GM19455 (cell line): Measurements from ENCODE around the gene PTPN12.
"Not testable (repeated sequence)": the region's sequence is repeated elsewhere in the genome, so short reads cannot be mapped to it uniquely, and the experiment has no call there.

ENCODE experiments used
- ATAC-seq: cut with Tn5 transposase; IDR thresholded peaks from one replicate; pipeline ENCODE4 v1.9.1; 2021; ENCODE audit not compliant: unreplicated experiment

PTPN12 gene

GRCh38 chr7:77537136-77537777 lies at the start of gene PTPN12:
Gene PTPN12 (plus strand): TSS chr7:77537295. CDS start chr7:77537547, 252 bp downstream.
- peak; percentile 30 for ATAC-seq

DNA sequence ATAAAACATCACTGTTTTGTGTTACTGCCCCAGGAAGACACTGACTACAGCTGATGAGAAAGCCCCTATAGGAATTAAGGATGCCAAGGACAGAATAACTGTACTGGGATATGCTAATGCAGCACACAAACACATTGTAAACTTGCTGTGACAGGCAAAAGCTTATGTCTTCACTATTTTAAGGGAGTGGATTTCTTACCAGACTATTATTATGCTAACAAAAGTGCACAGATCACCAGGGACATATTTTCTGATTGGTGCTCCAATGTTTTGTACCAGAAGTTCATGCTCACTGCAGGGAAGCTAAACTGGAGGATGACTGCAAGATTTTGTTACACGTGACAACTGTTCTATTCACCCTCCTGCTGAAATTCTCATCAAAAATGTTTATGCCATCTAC lies 48.1 kb upstream of the PTPN12 start:
- ATAC-seq = no peak

GRCh38 chr7:77497079-77497478 lies 40.0 kb upstream of the PTPN12 start:
- ATAC-seq = no peak

DNA sequence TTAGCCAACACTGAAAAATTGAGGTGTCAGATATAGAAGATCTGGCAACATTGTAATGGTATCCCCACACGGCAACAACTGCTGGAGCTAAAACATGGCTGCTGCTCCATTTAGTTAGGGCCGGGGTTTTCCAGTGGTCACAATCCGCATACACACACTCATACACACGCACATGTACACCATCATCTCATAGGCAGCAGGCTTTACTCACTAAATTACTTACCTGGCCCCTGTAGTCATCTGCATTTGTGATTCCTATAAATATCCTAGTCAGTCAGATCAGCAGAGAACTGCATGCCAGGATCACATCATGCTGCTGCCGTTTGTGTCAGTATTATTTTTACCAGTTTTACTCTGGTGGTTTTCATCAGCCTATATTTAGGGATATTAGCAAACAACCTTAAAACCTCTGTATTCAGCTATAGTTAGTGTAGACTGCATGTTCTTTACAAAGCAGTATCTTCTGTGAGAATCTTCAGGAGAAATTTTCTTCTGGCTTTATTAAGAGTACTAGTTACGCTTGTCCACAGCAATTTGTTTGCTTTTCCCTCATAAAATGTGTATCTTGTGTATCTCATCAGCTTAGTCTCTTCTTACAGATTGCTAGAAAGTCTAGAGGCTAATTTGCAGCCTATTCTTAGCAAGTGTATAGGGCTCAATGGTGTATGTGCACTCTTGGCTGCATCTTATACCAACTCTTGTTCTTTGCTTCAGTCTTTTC lies 38.3 kb upstream of the PTPN12 start:
- ATAC-seq = peak; percentile 82

- no peak for ATAC-seq
These were observed 35.9 kb upstream of the PTPN12 start for GRCh38 chr7:77501192-77501515.

GRCh38 chr7:77504951-77505350 lies 32.1 kb upstream of the PTPN12 start:
- no peak for ATAC-seq

DNA sequence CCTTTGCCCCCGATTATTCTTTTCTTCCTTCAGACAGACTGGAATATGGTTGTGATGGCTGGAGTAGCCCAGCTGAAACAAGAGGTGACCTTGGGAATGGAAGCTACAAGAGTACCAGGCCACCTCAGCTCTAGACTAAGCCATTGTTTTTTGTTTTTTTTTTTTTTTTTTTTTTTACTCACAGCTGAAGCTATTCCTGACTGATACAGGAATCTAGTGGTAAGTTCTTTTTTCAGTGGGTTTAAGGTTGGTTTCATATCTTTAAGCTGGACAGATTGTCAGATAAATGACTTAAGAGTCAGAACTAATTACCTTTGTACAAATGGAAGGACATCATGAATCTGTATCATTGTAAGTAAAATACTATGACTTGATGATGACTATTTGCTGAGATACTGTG lies 30.2 kb upstream of the PTPN12 start:
- no peak for ATAC-seq

- ATAC-seq = not testable (repeated sequence)
These were observed 24.0 kb upstream of the PTPN12 start for GRCh38 chr7:77513002-77513670.

DNA sequence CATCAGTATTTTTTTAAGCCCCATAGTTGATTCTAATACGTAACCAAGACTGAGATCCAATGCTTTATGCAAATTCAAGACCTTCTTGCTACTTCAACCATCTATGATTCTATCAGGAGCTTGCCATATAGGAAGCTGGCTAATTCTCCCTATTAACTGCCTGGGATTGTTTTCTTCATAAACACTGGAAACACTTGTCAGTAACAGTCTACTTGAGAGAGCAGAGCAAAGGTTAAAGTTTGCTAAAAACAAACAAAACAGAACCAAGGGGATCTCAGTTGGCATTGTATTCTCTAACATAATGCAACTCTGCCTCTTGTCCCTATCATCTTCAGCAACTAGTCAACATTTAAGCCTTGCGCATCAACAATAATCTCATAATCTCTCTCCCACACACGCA lies 21.0 kb upstream of the PTPN12 start:
- ATAC-seq = no peak

- no peak for ATAC-seq
These were observed 16.8 kb upstream of the PTPN12 start for GRCh38 chr7:77520261-77520660.

- not testable (repeated sequence) for ATAC-seq
These were observed 15.6 kb upstream of the PTPN12 start for GRCh38 chr7:77521537-77521936.

GRCh38 chr7:77524731-77525130 lies 12.4 kb upstream of the PTPN12 start:
- ATAC-seq = no peak

- ATAC-seq = no peak
These were observed 11.9 kb upstream of the PTPN12 start for GRCh38 chr7:77525231-77525630.

DNA sequence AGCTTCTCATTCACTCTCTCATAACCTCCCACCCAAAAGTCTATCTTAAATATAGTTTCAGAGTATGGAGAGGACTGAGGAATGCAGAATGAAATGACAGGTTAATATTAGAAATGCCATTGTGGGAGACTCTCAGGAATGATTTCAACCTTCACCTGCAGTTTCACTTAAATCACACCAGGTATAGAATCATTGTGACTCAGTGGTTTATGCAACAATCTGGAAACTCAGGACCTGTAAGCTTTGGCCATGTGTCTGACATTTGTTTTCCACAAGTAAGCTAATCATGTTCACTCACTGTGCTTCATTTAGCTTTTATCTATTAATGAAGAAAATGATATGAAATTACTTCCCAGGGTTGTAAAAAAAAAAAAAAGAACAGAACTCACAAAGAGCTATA lies 8.7 kb upstream of the PTPN12 start:
- ATAC-seq = no peak

DNA sequence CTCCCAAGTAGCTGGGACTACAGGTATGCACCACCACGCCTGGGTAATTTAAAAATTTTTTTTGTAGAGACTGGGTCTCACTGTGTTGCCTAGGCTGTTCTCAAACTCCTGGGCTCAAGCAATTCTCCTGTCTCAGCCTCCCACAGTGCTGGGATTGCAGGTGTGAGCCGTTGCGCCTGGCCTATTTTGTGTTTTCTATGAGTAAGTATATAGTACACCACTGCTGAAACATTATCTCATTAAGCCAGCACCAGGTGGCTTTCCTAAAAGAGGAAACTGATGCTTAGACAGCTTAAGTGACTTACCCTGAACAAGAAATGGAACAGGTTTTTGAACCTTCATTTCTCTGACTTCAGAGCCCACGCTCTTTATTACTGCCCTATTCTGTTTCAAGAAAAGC lies 7.8 kb upstream of the PTPN12 start:
- ATAC-seq = no peak

GRCh38 chr7:77531038-77531437 lies 6.1 kb upstream of the PTPN12 start:
- no peak for ATAC-seq

- no peak for ATAC-seq
These were observed 4.8 kb upstream of the PTPN12 start for GRCh38 chr7:77532247-77532646.

GRCh38 chr7:77532732-77533131 lies 4.4 kb upstream of the PTPN12 start:
- not testable (repeated sequence) for ATAC-seq

GRCh38 chr7:77534046-77534445 lies 3.0 kb upstream of the PTPN12 start:
- ATAC-seq = not testable (repeated sequence)

GRCh38 chr7:77536017-77536412 lies 1.1 kb upstream of the PTPN12 start:
- ATAC-seq = no peak

DNA sequence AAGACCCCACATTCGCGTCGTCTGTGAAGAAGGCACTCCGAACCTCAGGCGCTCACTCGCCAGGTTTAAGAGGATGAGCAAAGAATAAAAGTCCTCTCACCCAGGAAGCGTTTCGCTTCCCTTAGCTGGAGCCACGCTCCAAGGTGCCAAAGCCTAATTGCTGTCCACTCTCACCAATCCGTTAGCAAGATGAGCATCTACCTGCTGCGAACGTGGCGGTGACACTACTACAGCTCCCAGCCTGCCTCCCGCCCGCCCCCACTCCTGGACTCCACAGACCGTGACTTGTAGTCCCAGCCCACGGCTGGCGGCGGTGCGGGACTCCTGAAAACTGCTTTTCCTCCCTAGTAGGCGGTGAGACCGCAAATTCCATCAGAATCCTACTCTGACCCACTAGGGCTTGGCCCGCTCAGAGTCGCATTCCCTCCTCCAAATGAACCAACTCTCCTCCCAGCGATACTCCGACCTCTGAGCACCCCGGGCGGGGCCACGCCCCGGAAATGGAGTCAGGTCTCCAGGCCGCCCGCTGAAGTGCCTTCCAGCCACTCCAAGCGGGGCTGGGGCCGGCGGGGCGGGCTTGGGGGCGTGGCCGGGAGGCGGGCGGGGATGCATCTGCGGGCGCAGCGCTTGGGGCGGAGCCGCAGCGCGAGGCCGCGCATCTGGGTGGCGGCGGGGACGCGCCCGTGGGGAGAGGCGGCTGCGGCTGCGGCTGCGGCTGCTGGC lies 521 bp upstream of the PTPN12 start:
- ATAC-seq = peak; percentile 90
